Activated naive CD4-positive, alpha-beta T cell treated with Interleukin-2 at 50 U/mL for 16 hours (primary cell): ENCODE results near the gene NR5A2.
A peak's percentile ranks its signal among the peaks of the same experiment; 100 is the strongest.

Experiments used
- DNase-seq: peaks from one replicate; pipeline ENCODE4 v3.0.0-alpha.2; 2020

Gene NR5A2

GRCh38 chr1:200213392-200213791 lies 185.9 kb downstream of the NR5A2 start:
- no peak for DNase-seq

DNA sequence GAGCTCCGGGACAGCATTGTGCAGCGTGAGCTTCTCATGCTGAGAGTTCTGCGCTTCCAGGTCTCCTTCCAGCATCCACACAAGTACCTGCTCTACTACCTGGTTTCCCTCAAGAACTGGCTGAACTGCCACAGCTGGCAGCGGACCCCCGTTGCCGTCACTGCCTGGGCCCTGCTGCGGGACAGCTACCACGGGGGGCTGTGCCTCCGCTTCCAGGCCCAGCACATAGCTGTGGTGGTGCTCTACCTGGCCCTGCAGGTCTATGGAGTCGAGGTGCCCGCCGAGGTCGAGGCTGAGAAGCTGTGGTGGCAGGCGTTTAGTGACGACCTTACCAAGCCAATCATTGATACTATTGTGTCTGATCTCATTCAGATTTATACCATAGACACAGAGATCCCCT lies 186.4 kb downstream of the NR5A2 start:
- DNase-seq, result no peak

GRCh38 chr1:200215350-200215749 lies 187.8 kb downstream of the NR5A2 start:
- no peak for DNase-seq

DNA sequence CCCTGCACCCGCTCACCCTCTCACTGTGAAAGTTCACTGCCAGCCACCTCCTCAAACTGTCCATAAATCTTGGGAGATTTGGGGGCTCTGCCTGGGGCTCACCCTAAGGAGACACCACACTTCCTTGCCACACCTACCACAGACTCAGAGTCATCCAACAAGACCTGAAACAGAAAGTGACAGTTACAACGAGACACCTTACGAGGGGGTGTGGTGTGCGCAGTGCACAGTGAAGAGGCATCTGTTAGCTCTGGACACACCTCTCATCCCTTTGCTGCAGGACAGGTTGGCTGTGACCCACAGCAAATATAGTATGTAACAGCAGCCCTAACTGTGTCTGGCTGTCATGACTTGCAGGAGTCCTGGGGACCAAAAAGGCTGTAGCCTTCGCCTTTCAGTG lies 190.2 kb downstream of the NR5A2 start:
- no peak for DNase-seq

- DNase-seq, result no peak
These were observed 194.2 kb downstream of the NR5A2 start for GRCh38 chr1:200221614-200222282.

GRCh38 chr1:200223207-200223606 lies 195.7 kb downstream of the NR5A2 start:
- no peak for DNase-seq

DNA sequence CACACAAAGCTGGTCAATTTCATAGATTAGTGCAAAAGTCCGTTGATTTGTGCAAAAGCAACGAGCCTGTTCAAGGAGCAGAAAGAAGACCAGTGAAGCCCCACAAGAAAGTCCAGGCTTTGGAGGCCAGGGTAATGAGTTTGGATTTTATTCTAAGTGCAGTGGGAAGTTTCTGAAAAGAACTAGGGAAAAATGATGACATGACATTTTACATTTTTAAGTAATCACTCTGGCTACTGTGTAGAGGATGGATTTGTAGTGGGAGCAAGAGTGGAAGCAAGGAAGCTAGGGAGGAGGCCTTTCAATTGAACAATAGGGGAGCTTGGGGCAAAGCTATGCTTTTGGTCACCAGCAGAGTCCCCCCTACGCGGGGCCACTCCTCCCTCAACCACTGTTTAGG lies 196.1 kb downstream of the NR5A2 start:
- DNase-seq, result no peak

GRCh38 chr1:200224315-200224714 lies 196.8 kb downstream of the NR5A2 start:
- no peak for DNase-seq

DNA sequence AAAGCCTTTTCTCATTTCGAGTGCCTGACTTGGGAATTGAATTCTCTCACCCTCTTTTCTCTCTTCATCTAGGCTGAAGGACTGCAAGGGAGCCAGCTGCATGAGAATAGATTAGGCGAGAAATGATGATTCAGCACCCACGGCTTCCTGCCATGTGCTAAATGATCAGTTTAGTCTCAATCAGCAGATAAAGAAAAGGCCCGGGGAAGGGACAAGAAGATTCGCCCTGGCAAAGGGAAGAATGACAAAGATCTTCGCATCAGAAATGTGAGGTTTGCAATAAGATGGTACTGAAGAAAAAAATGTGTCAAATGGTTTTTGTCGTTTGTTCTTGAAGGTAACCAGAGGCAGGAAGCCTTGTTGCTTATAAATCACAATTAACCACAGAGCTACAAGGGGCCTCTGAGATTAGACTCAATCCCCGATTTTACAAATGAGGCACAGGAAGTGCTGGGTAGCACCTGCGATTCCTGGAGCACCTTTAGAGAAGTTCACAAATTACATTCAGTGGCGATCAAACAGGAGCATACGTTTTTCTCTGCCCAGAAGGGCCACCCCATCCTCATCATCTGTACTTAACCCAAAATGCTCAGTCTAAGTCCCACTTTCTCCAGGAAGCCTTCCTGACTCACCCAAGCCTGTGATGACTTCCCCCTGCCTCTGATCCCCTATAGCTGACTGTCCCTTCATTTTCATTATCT lies 198.9 kb downstream of the NR5A2 start:
- peak; percentile 26 for DNase-seq

GRCh38 chr1:200226969-200227303 lies 199.4 kb downstream of the NR5A2 start:
- DNase-seq, result no peak
